Esophagus muscularis mucosa (tissue), 4 donors: ENCODE results near the gene CKS1B. TPM values are rescaled to one million over a fixed set of nuclear protein-coding genes. Genes with fewer than 3 reads are reported as not detected.

Experiments
- DNase-seq: peaks from one replicate; pipeline ENCODE4 v3.0.0-alpha.2; 2017; ENCODE audit errors: extremely low spot score
- H3K27ac ChIP-seq, 4 donors: fragments of 200-600 bp; sonication (generic); replicated peaks in 1 of 4; 1 replicate in 3 of 4; 2 replicates in 1 of 4; pipeline ENCODE4 v1.5.1; 2016 to 2019; ENCODE audit warnings: mild to moderate bottlenecking in 1 of 4
- H3K27me3 ChIP-seq, 4 donors: fragments of 200-600 bp; sonication (generic); one replicate each; pipeline versions ENCODE4 v1.5.1 to v1.6.0; 2016 to 2019
- H3K36me3 ChIP-seq, 4 donors: fragments of 200-600 bp; sonication (generic); one replicate each; pipeline ENCODE4 v1.5.1; 2016 to 2019
- H3K4me1 ChIP-seq, 4 donors: fragments of 200-600 bp; sonication (generic); one replicate each; pipeline ENCODE4 v1.5.1; 2016 to 2019
- H3K4me3 ChIP-seq, 4 donors: fragments of 200-600 bp; sonication (generic); 1 replicate in 2 of 4; 2 replicates in 2 of 4; pipeline ENCODE4 v1.5.1; 2016 to 2019; ENCODE audit warnings: mild to moderate bottlenecking in 4 of 4, moderate library complexity in 1 of 4
- H3K9me3 ChIP-seq, 4 donors: fragments of 200-600 bp; sonication (generic); 1 replicate in 3 of 4; 2 replicates in 1 of 4; pipeline ENCODE4 v1.5.1; 2016 to 2019
- EP300 ChIP-seq: sonication (generic); formaldehyde crosslinking; IDR thresholded peaks from one replicate; pipeline ENCODE4 v1.6.1; 2017; ENCODE audit warnings: antibody characterized with exemption
- POLR2A ChIP-seq: fragments of 450-650 bp; IDR thresholded peaks from one replicate; pipeline ENCODE4 v1.6.1; 2017; ENCODE audit warnings: antibody characterized with exemption, moderate library complexity, mild to moderate bottlenecking, low read depth
- POLR2AphosphoS5 ChIP-seq, 2 donors: sonication (generic); formaldehyde crosslinking; IDR thresholded peaks; one replicate each; pipeline ENCODE4 v1.6.1; 2017; ENCODE audit warnings: antibody characterized with exemption in 2 of 2
- WGBS: methylation state at CpG from one replicate; pipeline ENCODE4 v1.1.5; 2018; 5-methylcytosine and 5-hydroxymethylcytosine counted together
- intact Hi-C: fragments of 100-400 bp; cut with DNase I; formaldehyde crosslinking; loops from one replicate; pipeline ENCODE4 v1.15.1; 2023
- total RNA-seq, 4 donors: library from RNA; depleted of rRNA; stranded (reverse); fragments of >200 nt; gene quantifications; one replicate each; pipeline versions ENCODE4 v1.1.0 to v1.2.1, GENCODE V29; 2016
- TF ChIP-seq, protein P1 (sequence below), 3 experiments: fragments of 200-600 bp in 2 of 3; fragments of 450-650 bp in 1 of 3; sonication (generic) in 2 of 3; IDR thresholded peaks; one replicate each; pipeline ENCODE4 v1.5.1; 2017 to 2019; ENCODE audit warnings: antibody characterized with exemption in 3 of 3, mild to moderate bottlenecking in 2 of 3, moderate library complexity in 1 of 3

The CKS1B gene
- total RNA-seq: 10 to 100 TPM; 11.6 to 21.5 (median 18.8) TPM

DNA sequence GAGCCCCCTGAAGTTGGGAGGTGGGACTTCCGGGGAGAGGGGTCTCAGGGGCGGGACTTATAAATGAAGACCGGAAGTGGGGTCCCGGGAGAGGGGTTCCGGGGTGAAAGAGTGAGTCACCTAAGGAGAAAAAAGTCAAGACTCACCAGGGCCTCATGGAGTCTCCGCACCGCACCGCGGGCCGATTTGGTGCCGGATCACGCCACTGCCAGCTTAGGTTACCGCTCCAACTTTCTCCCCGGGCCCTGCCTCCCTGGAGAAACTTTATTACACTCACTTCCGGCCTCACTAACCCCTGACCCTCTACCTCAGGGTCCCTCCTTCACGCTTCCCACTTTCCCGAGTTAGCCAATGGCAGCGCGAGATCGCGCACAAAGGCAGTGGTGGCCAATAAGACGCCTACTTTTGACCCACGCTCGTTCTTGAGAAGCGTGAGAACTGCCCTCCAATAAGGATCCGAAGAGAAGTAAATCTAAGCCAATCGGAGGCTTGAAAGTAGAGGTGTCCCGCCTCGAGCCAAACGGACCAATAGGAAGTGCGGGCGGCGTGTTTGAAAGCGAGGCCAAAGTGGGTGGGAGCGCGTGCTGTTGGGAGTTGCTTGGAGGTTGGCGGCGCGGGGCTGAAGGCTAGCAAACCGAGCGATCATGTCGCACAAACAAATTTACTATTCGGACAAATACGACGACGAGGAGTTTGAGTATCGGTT, at the start of gene CKS1B:
TSS of gene CKS1B (plus strand) at position 580 of the 706 bp plus-strand sequence. CDS start at position 645, 65 bp downstream.
- DNase-seq: peak; percentile 100
- under 1% methylated on average over 47 of the region's 47 CpGs for WGBS
- intact Hi-C loops: no loop called here
- Histone ChIP-seq H3K36me3 (peaks cover 0 to 11% (median 2%) of the 10 kb centered on the region in 4 donors), H3K4me1 (peaks cover 41 to 60% (median 53%) of the 10 kb centered on the region in 4 donors), H3K9me3 (no peaks in the 10 kb centered on the region), H3K4me3 (peak within 1 kb of the TSS; percentile 63 to 77 (median 70)), H3K27me3 (no peaks in the 10 kb centered on the region), H3K27ac (peak within 1 kb of the TSS; percentile 96 to 98 (median 96))
- TF ChIP-seq, protein P1, sequence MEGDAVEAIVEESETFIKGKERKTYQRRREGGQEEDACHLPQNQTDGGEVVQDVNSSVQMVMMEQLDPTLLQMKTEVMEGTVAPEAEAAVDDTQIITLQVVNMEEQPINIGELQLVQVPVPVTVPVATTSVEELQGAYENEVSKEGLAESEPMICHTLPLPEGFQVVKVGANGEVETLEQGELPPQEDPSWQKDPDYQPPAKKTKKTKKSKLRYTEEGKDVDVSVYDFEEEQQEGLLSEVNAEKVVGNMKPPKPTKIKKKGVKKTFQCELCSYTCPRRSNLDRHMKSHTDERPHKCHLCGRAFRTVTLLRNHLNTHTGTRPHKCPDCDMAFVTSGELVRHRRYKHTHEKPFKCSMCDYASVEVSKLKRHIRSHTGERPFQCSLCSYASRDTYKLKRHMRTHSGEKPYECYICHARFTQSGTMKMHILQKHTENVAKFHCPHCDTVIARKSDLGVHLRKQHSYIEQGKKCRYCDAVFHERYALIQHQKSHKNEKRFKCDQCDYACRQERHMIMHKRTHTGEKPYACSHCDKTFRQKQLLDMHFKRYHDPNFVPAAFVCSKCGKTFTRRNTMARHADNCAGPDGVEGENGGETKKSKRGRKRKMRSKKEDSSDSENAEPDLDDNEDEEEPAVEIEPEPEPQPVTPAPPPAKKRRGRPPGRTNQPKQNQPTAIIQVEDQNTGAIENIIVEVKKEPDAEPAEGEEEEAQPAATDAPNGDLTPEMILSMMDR (IDR thresholded peaks at IDR 0.05): no peak
- peak in 1 of 2 donors; percentile 82 for TF ChIP-seq POLR2AphosphoS5 (IDR thresholded peaks at IDR 0.05)
- TF ChIP-seq EP300: no peak
- peak; percentile 77 for TF ChIP-seq POLR2A

DNA sequence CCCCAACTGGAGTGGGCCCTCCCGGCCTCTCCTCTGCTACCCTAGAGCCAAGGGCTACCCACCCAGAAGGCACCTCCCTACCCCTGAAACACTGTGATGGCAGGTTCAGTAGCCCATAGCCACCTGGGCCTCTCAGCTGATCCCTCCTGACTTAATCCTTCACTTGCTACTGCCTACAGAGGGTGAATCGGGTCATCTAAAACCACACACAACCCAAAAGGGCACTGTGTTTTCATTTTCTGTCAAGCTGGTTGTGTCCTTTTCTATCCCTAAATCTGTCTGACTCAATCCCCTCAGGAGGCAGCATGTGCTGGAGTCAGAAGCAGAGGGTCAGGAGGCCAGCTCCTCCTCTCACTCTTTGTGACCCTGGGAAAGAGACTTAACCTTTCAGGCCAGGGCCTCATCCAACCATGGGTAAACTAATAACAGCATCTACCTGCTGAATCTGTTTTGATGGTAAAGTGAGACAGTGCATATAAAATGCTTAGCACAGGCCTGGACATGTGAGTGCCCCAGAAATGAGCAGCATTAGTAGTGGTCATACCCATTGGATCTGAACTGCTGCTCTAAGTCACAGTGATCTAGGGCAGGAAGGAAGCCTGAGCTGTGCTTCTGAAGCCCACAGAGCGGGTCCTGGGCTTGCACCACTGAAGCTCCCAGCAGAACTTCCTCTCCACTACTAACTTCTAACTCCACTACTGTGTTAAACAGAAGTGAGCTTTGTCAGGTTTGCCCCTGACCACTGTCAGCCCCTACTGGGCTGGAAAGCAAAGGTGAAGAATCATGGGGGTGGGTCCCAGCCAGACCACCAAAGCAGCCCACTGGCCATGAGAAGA, 48.9 kb upstream of the CKS1B start:
- Histone ChIP-seq H3K36me3 (peaks cover 28 to 96% (median 77%) of the 10 kb centered on the region in 4 donors), H3K27me3 (no peaks in the 10 kb centered on the region), H3K4me3 (no peak overlapping the region), H3K27ac (no peak overlapping the region), H3K4me1 (no peaks in the 10 kb centered on the region), H3K9me3 (no peaks in the 10 kb centered on the region)
- WGBS: 86% methylated on average over 2 of the region's 3 CpGs
- intact Hi-C loops: no loop called here
- no peak for TF ChIP-seq EP300
- TF ChIP-seq POLR2A: no peak
- no peak for DNase-seq

DNA sequence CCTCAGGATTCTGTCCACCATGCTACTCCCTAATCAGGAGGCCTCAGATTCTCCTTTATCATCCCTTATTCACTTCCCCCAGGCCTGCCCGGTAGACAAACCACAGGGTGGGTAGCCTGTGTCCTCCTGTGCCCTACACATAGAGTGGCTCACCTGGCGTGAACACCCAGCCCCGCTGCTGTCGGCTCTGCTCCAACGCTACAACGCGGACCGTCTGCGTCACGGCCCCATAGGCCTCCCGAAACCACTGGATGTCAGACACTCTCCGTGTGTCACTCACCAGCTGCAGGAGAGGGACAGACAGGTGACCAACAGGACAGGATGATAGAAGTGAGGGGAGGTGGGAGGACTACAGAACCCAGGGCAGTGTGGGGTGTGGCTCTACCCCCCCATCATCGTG, 48.3 kb upstream of the CKS1B start:
- intact Hi-C loops: no loop called here
- Histone ChIP-seq H3K9me3 (no peaks in the 10 kb centered on the region), H3K27ac (no peak overlapping the region), H3K36me3 (peaks cover 25 to 97% (median 83%) of the 10 kb centered on the region in 4 donors), H3K27me3 (no peaks in the 10 kb centered on the region), H3K4me3 (no peak overlapping the region), H3K4me1 (no peaks in the 10 kb centered on the region)
- 89% methylated on average over 13 of the region's 13 CpGs for WGBS
- TF ChIP-seq POLR2AphosphoS5 (IDR thresholded peaks at IDR 0.05): no peak
- TF ChIP-seq POLR2A: no peak
- no peak for TF ChIP-seq EP300
- TF ChIP-seq, protein P1 (IDR thresholded peaks at IDR 0.05): no peak
- no peak for DNase-seq

DNA sequence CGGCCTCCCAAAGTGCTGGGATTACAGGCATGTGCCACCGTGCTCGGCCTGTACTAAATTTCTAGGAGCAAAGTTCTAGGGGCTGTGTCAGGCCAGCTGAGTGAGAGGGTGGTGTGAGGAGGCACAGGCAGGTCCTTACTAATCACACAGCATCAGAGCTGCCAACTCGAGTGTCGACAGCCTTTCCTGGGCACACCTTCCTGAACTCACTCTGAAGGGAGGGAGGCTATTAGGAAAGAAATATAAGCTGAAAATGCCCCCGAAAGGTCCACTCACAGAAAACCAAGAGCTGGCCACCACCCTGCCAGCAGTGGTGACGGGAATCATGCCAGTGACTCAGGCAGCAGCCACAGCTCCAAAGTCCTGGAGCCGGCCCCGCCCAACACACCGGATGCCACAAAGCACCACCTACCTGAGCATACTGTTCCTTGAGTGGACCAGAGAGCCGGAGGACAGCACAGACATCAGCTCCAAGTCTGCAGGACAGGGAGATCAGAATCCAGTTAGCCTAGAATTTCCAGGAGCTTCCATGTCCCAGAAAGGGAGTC, 42.5 kb upstream of the CKS1B start:
- DNase-seq: no peak
- H3K27ac ChIP-seq: no peak overlapping the region
- TF ChIP-seq POLR2AphosphoS5 (IDR thresholded peaks at IDR 0.05): no peak
- no peak for TF ChIP-seq POLR2A
- TF ChIP-seq, protein P1 (IDR thresholded peaks at IDR 0.05): no peak
- no peak for TF ChIP-seq EP300
- WGBS: 92% methylated on average over 11 of the region's 11 CpGs
- no peaks in the 10 kb centered on the region for H3K27me3 ChIP-seq
- intact Hi-C loops: loop anchor here (5.0 kb wide), 1 partner anchor 380 kb away; no protein-coding TSS in a partner anchor
- no peaks in the 10 kb centered on the region for H3K9me3 ChIP-seq
- peaks cover 7 to 27% (median 18%) of the 10 kb centered on the region in 4 donors for H3K4me1 ChIP-seq
- H3K36me3 ChIP-seq: peaks cover 5 to 53% (median 42%) of the 10 kb centered on the region in 4 donors
- H3K4me3 ChIP-seq: no peak overlapping the region
